GM18951 (cell line): Measurements from ENCODE around the gene METTL24.

ENCODE experiments used
- POLR2A ChIP-seq: IDR thresholded peaks from 4 replicates; pipeline ENCODE4 v1.6.1; 2011; ENCODE audit warnings: mild to moderate bottlenecking; ENCODE audit not compliant: insufficient read length, insufficient read depth; ENCODE audit errors: extremely low read depth
- in situ Hi-C: fragments of 300-500 bp; cut with MboI; formaldehyde crosslinking; loops from one replicate; pipeline ENCODE4 v1.12.0; 2022; ENCODE audit warnings: low sequenced_read_pairs, mixed read lengths, inconsistent platforms; ENCODE audit not compliant: unreplicated experiment

Gene METTL24

DNA sequence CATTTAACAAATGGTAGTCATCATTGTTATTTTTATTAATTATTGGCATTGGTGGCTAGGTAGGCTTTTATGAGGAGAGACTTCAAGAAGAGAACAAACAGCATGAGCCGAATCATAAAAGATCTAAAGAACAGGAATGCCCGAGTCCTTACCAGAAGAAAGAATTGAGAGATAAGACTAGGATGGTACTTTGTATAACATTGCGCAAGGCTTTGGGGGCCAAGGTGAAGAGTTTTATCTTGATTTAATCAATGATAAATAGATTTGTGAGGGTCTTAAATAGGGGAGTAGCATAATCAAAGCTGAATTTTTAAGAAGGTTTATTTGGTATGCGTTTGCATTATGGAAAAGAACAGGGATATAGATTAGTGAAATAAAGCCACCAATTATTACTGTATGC lies 162.5 kb downstream of the METTL24 start:
- in situ Hi-C loops = no loop called here
- TF ChIP-seq POLR2A = no peak
